Panc1 (cell line): Measurements from ENCODE around the gene VTI1A. TPM values are rescaled to one million over a fixed set of nuclear protein-coding genes. Genes with fewer than 3 reads are reported as not detected.
"Not testable (repeated sequence)": the region's sequence is repeated elsewhere in the genome, so short reads cannot be mapped to it uniquely, and the experiment has no call there.

Experiments used
- ATAC-seq: fragments of 200-7000 bp; cut with Tn5 transposase; 2 replicates; pipeline ENCODE4 v1.9.1; 2020; ENCODE audit warnings: mild to moderate bottlenecking, moderate library complexity
- BruUV-seq: library from RNA; stranded (reverse); fragments of 400-500 nt; replicated peaks from 2 replicates; lab custom pipeline; 2021; lab: Mats Ljungman, UMichigan
- CTCF ChIA-PET: fragments of 300-600 bp; sonication (Branson Sonifier 250); formaldehyde crosslinking; loops from one replicate; lab custom pipeline; 2022; ENCODE audit warnings: antibody characterized with exemption; lab: Charles Lee
- POLR2A ChIA-PET: fragments of 300-600 bp; sonication (Branson Sonifier 250); formaldehyde crosslinking; loops from one replicate; lab custom pipeline; 2022; ENCODE audit warnings: antibody characterized with exemption; lab: Charles Lee
- DNase-seq: peaks from one replicate; pipeline ENCODE4 v3.0.0-alpha.2; 2010; ENCODE audit warnings: low read depth, low spot score
- H3K27ac ChIP-seq: 2 replicates; pipeline ENCODE4 v1.5.1; 2011; ENCODE audit warnings: mild to moderate bottlenecking, low read length, inconsistent platforms
- H3K27me3 ChIP-seq: fragments of 200-500 bp; sonication (Bioruptor generic); 2 replicates; pipeline ENCODE4 v1.6.0; 2014; ENCODE audit warnings: low read length, inconsistent platforms; ENCODE audit not compliant: control insufficient read depth, insufficient read depth
- H3K36me3 ChIP-seq: fragments of 200-500 bp; sonication (Bioruptor generic); 2 replicates; pipeline ENCODE4 v1.5.1; 2014; ENCODE audit warnings: inconsistent platforms, mild to moderate bottlenecking, low read length, moderate library complexity; ENCODE audit not compliant: control insufficient read depth, insufficient read depth
- H3K4me1 ChIP-seq: 2 replicates; pipeline ENCODE4 v1.5.1; 2011; ENCODE audit warnings: inconsistent platforms, mild to moderate bottlenecking, low read length, moderate library complexity; ENCODE audit not compliant: control insufficient read depth, insufficient read depth
- H3K4me3 ChIP-seq, 2 experiments: 2 replicates each; pipeline ENCODE4 v1.5.1; 2011 to 2012; ENCODE audit warnings: low read depth in 2 of 2, low read length in 2 of 2, mild to moderate bottlenecking in 2 of 2, inconsistent platforms in 1 of 2, moderate library complexity in 1 of 2
- H3K9me3 ChIP-seq: fragments of 200-500 bp; sonication (Bioruptor generic); 2 replicates; pipeline ENCODE4 v1.5.1; 2014; ENCODE audit warnings: low read depth, mild to moderate bottlenecking, inconsistent platforms, low read length, moderate library complexity; ENCODE audit not compliant: control insufficient read depth, insufficient read depth
- POLR2AphosphoS5 ChIP-seq: IDR thresholded peaks from 2 replicates; pipeline ENCODE4 v1.6.1; 2012; ENCODE audit warnings: mild to moderate bottlenecking, low read depth, low read length, moderate library complexity
- SIN3A ChIP-seq: IDR thresholded peaks from 2 replicates; pipeline ENCODE4 v1.6.1; 2012; ENCODE audit warnings: low read depth, mild to moderate bottlenecking, low read length, moderate library complexity, borderline replicate concordance; ENCODE audit not compliant: insufficient read depth
- in situ Hi-C: cut with HindIII; loops from 2 replicates; pipeline ENCODE4 v1.10.0; 2016; ENCODE audit warnings: low sequenced_read_pairs, low pct_unique_long_range_greater_than_20kb
- intact Hi-C: fragments of 100-400 bp; cut with micrococcal nuclease; formaldehyde crosslinking; loops from one replicate; pipeline ENCODE4 v1.10.0; 2022; ENCODE audit not compliant: unreplicated experiment
- total RNA-seq: library from RNA; stranded (reverse); gene quantifications from one replicate; pipeline ENCODE4 v1.2.1, GENCODE V29; 2021; ENCODE audit not compliant: unreplicated experiment
- TF ChIP-seq, protein P1 (sequence below): fragments of 450-650 bp; IDR thresholded peaks from 2 replicates; pipeline ENCODE4 v1.5.1; 2017; ENCODE audit warnings: mild to moderate bottlenecking
- TF ChIP-seq, protein P2 (sequence below), 2 experiments: IDR thresholded peaks; 2 replicates each; pipeline ENCODE4 v1.6.1; 2011 to 2012; ENCODE audit warnings: low read depth in 2 of 2, control low read depth in 1 of 2, low read length in 1 of 2, mild to moderate bottlenecking in 1 of 2, moderate library complexity in 1 of 2; ENCODE audit not compliant: insufficient read depth in 1 of 2

VTI1A gene
- total RNA-seq, 1 experiment from 2014 or later, result 36.3 TPM

DNA sequence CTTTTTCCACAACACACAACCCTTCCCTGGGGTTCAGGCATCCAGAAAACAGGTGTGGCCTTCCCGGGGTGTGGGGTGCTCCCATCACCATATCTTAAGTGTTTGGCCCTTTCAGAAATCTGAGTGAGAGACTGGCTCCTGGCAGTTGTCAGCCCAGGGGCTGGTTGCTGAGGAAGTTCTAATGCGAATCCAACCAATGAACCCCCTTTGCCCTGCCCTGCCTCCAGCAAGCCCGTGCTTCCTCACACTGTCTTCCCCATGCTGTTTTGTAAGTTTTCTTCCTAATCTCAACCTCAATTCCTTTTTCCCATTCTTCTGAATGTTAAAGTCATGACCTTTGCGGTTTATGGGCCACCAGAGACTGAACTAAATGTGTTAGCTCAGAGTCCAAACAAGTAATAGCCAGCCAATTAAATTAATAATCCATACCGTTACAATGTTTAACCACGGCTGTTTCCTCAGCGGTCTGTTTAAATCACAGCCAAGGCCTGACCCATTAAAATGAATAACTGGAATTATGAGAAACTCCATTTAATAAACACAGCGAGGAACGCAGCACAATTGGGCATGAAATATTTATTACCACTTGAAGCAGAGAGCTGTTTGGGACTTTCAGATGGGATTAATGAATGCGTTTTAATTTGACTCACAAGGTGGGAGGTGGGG, 412.1 kb downstream of the VTI1A start:
- intact Hi-C loops (no loop called here), in situ Hi-C loops (no loop called here)
- no peak for ATAC-seq
- no peak for DNase-seq
- H3K4me3 ChIP-seq, result no peak overlapping the region
- no peaks in the 10 kb centered on the region for H3K4me1 ChIP-seq
- BruUV-seq, result no TSS peak
- no peaks in the 10 kb centered on the region for H3K27me3 ChIP-seq
- TF ChIP-seq POLR2AphosphoS5 (no peak), SIN3A (no peak)
- TF ChIP-seq, protein P1, sequence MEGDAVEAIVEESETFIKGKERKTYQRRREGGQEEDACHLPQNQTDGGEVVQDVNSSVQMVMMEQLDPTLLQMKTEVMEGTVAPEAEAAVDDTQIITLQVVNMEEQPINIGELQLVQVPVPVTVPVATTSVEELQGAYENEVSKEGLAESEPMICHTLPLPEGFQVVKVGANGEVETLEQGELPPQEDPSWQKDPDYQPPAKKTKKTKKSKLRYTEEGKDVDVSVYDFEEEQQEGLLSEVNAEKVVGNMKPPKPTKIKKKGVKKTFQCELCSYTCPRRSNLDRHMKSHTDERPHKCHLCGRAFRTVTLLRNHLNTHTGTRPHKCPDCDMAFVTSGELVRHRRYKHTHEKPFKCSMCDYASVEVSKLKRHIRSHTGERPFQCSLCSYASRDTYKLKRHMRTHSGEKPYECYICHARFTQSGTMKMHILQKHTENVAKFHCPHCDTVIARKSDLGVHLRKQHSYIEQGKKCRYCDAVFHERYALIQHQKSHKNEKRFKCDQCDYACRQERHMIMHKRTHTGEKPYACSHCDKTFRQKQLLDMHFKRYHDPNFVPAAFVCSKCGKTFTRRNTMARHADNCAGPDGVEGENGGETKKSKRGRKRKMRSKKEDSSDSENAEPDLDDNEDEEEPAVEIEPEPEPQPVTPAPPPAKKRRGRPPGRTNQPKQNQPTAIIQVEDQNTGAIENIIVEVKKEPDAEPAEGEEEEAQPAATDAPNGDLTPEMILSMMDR, result no peak
- TF ChIP-seq, protein P2, sequence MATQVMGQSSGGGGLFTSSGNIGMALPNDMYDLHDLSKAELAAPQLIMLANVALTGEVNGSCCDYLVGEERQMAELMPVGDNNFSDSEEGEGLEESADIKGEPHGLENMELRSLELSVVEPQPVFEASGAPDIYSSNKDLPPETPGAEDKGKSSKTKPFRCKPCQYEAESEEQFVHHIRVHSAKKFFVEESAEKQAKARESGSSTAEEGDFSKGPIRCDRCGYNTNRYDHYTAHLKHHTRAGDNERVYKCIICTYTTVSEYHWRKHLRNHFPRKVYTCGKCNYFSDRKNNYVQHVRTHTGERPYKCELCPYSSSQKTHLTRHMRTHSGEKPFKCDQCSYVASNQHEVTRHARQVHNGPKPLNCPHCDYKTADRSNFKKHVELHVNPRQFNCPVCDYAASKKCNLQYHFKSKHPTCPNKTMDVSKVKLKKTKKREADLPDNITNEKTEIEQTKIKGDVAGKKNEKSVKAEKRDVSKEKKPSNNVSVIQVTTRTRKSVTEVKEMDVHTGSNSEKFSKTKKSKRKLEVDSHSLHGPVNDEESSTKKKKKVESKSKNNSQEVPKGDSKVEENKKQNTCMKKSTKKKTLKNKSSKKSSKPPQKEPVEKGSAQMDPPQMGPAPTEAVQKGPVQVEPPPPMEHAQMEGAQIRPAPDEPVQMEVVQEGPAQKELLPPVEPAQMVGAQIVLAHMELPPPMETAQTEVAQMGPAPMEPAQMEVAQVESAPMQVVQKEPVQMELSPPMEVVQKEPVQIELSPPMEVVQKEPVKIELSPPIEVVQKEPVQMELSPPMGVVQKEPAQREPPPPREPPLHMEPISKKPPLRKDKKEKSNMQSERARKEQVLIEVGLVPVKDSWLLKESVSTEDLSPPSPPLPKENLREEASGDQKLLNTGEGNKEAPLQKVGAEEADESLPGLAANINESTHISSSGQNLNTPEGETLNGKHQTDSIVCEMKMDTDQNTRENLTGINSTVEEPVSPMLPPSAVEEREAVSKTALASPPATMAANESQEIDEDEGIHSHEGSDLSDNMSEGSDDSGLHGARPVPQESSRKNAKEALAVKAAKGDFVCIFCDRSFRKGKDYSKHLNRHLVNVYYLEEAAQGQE (IDR thresholded peaks at IDR 0.05; ENCODE audit: insufficient read depth in 1 of 2, low read depth in 2 of 2, low read length in 1 of 2), result no peak
- H3K36me3 ChIP-seq, result no peaks in the 10 kb centered on the region
- H3K9me3 ChIP-seq, result peaks cover 7% of the 10 kb centered on the region; the same call in 1 of the 2 replicates
- ChIA-PET POLR2A (no interaction called here), CTCF (interaction anchor here (0.6 kb wide), 1 partner anchor 16 kb away, joined by 3 read pairs; no protein-coding TSS in a partner anchor)
- H3K27ac ChIP-seq, result no peak overlapping the region

DNA sequence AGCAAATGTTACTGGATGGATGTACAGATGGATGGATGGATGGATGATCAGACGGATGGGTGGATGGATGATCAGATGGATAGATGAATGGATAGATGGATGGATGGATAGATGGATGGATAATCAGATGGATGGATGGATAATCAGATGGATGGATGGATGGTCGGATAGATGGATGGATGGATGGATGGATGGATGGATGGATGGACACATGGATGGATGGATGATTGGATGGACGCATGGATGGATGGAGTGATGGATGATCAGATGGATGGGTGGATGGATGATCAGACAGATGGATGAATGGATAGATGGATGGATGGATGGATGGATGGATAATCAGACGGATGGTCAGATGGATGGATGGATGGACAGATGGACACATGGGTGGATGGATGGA, 412.8 kb downstream of the VTI1A start:
- DNase-seq (no peak), ATAC-seq (no peak)
- intact Hi-C loops, result no loop called here
- Histone ChIP-seq H3K27me3 (no peaks in the 10 kb centered on the region), H3K36me3 (no peaks in the 10 kb centered on the region), H3K4me3 (no peak overlapping the region), H3K4me1 (no peaks in the 10 kb centered on the region), H3K9me3 (peaks cover 14% of the 10 kb centered on the region; the same call in 1 of the 2 replicates), H3K27ac (no peak overlapping the region)
- TF ChIP-seq, protein P1, result no peak
- no peak for TF ChIP-seq POLR2AphosphoS5
- TF ChIP-seq SIN3A, result no peak
- in situ Hi-C loops, result no loop called here
- BruUV-seq, result no TSS peak
- ChIA-PET CTCF (interaction anchor here (0.6 kb wide), 1 partner anchor 16 kb away, joined by 3 read pairs; no protein-coding TSS in a partner anchor), POLR2A (no interaction called here)

DNA sequence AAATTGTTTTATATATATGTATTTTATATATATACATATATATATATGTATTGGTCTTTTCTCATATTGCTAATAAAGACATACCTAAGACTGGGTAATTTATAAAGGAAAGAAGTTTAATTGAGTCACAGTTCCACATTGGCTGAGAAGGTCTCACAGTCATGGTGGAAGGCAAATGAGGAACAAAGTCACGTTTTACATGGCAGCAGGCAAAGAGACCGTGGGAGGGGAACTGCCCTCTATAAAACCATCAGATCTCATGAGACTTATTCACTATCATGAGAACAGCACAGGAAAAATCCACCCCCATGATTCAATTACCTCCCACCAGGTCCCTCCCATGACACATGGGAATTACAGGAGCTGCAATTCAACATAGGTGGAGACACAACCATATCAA, 416.4 kb downstream of the VTI1A start:
- ATAC-seq, intact Hi-C loops, in situ Hi-C loops: not testable (repeated sequence)

More for the DNA sequence above, 416.4 kb downstream of the VTI1A start:
- H3K27ac ChIP-seq, H3K36me3 ChIP-seq, H3K4me3 ChIP-seq, DNase-seq, H3K27me3 ChIP-seq, BruUV-seq, POLR2A ChIA-PET, H3K4me1 ChIP-seq, CTCF ChIA-PET: not testable (repeated sequence)
- H3K9me3 ChIP-seq, result peaks cover 16% of the 10 kb centered on the region; the same call in 1 of the 2 replicates
